Measurements from ENCODE around the gene CCDC92.

The CCDC92 gene

GRCh38 chr12:123987022-123987421, 14.4 kb upstream of the CCDC92 start:
- no peak for ATAC-seq
- TF ChIP-seq ARNTL (CRISPR knock-in tag; IDR thresholded peaks at IDR 0.05; ENCODE audit: borderline replicate concordance, low read depth) (no peak), RARB (CRISPR knock-in tag; IDR thresholded peaks at IDR 0.05) (no peak), CSRNP3 (CRISPR knock-in tag; IDR thresholded peaks at IDR 0.05) (no peak), CREB5 (CRISPR knock-in tag; IDR thresholded peaks at IDR 0.05; ENCODE audit: low read depth) (no peak), ZNF70 (CRISPR knock-in tag; IDR thresholded peaks at IDR 0.05) (no peak), SNAI2 (CRISPR knock-in tag; IDR thresholded peaks at IDR 0.05) (no peak), TCF4 (CRISPR knock-in tag; IDR thresholded peaks at IDR 0.05; ENCODE audit: borderline replicate concordance) (no peak)

GRCh38 chr12:123986374-123986965, 13.8 kb upstream of the CCDC92 start:
- ATAC-seq = no peak
- TF ChIP-seq ISL1 (CRISPR knock-in tag; IDR thresholded peaks at IDR 0.05) (no peak), ZFP3 (CRISPR knock-in tag; IDR thresholded peaks at IDR 0.05) (no peak), BACH2 (CRISPR knock-in tag; IDR thresholded peaks at IDR 0.05; ENCODE audit: borderline replicate concordance) (no peak)

- ATAC-seq = no peak
- no peak for TF ChIP-seq ZFP30 (CRISPR knock-in tag; IDR thresholded peaks at IDR 0.05)
- TF ChIP-seq PPARA (CRISPR knock-in tag; IDR thresholded peaks at IDR 0.05; ENCODE audit: borderline replicate concordance) = no peak
- TF ChIP-seq RARB (CRISPR knock-in tag; IDR thresholded peaks at IDR 0.05) = no peak
- TF ChIP-seq TCF4 (CRISPR knock-in tag; IDR thresholded peaks at IDR 0.05; ENCODE audit: borderline replicate concordance) = no peak
- TF ChIP-seq ZFP3 (CRISPR knock-in tag; IDR thresholded peaks at IDR 0.05) = no peak
- no peak for TF ChIP-seq GLIS3 (CRISPR knock-in tag; IDR thresholded peaks at IDR 0.05)
- no peak for TF ChIP-seq TSHZ2 (CRISPR knock-in tag; IDR thresholded peaks at IDR 0.05)
- no peak for TF ChIP-seq PATZ1 (CRISPR knock-in tag; IDR thresholded peaks at IDR 0.05; ENCODE audit: borderline replicate concordance)
- TF ChIP-seq ZNF70 (CRISPR knock-in tag; IDR thresholded peaks at IDR 0.05) = no peak
- TF ChIP-seq POU6F1 (CRISPR knock-in tag; IDR thresholded peaks at IDR 0.05; ENCODE audit: borderline replicate concordance, low read depth) = no peak
- no peak for TF ChIP-seq ARNTL (CRISPR knock-in tag; IDR thresholded peaks at IDR 0.05; ENCODE audit: borderline replicate concordance, low read depth)
- TF ChIP-seq ZNF8 (CRISPR knock-in tag; IDR thresholded peaks at IDR 0.05) = no peak
These were observed 12.3 kb upstream of the CCDC92 start for GRCh38 chr12:123984903-123985302.

GRCh38 chr12:123983822-123984485, 11.3 kb upstream of the CCDC92 start:
- no peak for TF ChIP-seq BACH2 (CRISPR knock-in tag; IDR thresholded peaks at IDR 0.05; ENCODE audit: borderline replicate concordance)
- no peak for TF ChIP-seq POU6F1 (CRISPR knock-in tag; IDR thresholded peaks at IDR 0.05; ENCODE audit: borderline replicate concordance, low read depth)
- TF ChIP-seq TOX (CRISPR knock-in tag; IDR thresholded peaks at IDR 0.05; ENCODE audit: borderline replicate concordance) = no peak
- TF ChIP-seq CREB5 (CRISPR knock-in tag; IDR thresholded peaks at IDR 0.05; ENCODE audit: low read depth) = no peak
- TF ChIP-seq TCF4 (CRISPR knock-in tag; IDR thresholded peaks at IDR 0.05; ENCODE audit: borderline replicate concordance) = no peak
- TF ChIP-seq ZNF565 (CRISPR knock-in tag; conservative IDR thresholded peaks at IDR 0.05; ENCODE audit: low read depth) = no peak
- no peak for TF ChIP-seq ZC3H10 (CRISPR knock-in tag; IDR thresholded peaks at IDR 0.05)
- no peak for TF ChIP-seq CSDC2 (CRISPR knock-in tag; IDR thresholded peaks at IDR 0.05)
- peak; percentile 95 for ATAC-seq
